GM19240 (cell line): ENCODE data around the gene ZNF521.

Experiments used
- DNase-seq: peaks from one replicate; pipeline ENCODE4 v3.0.0; 2011; ENCODE audit warnings: low spot score; ENCODE audit not compliant: insufficient read length

The ZNF521 gene

GRCh38 chr18:25251068-25251467, 100.9 kb downstream of the ZNF521 start:
- DNase-seq = no peak

GRCh38 chr18:25250474-25250851, 101.5 kb downstream of the ZNF521 start:
- no peak for DNase-seq

- no peak for DNase-seq
Measured at GRCh38 chr18:25248755-25249154, 103.2 kb downstream of the ZNF521 start.

GRCh38 chr18:25247725-25248124, 104.2 kb downstream of the ZNF521 start:
- DNase-seq = no peak

- DNase-seq = no peak
Measured at GRCh38 chr18:25244924-25245698, 106.9 kb downstream of the ZNF521 start.

- DNase-seq = no peak
Measured at GRCh38 chr18:25244170-25244569, 107.8 kb downstream of the ZNF521 start.

- no peak for DNase-seq
Measured at GRCh38 chr18:25243754-25244153, 108.2 kb downstream of the ZNF521 start.

GRCh38 chr18:25243257-25243656, 108.7 kb downstream of the ZNF521 start:
- DNase-seq = no peak

GRCh38 chr18:25240420-25240770, 111.6 kb downstream of the ZNF521 start:
- no peak for DNase-seq

GRCh38 chr18:25239581-25240419, 112.2 kb downstream of the ZNF521 start:
- no peak for DNase-seq

GRCh38 chr18:25239151-25239550, 112.8 kb downstream of the ZNF521 start:
- no peak for DNase-seq

GRCh38 chr18:25237571-25238267, 114.2 kb downstream of the ZNF521 start:
- no peak for DNase-seq

GRCh38 chr18:25236736-25237135, 115.2 kb downstream of the ZNF521 start:
- DNase-seq = no peak

- DNase-seq = no peak
Measured at GRCh38 chr18:25235401-25236042, 116.4 kb downstream of the ZNF521 start.

GRCh38 chr18:25234740-25235345, 117.1 kb downstream of the ZNF521 start:
- no peak for DNase-seq

GRCh38 chr18:25234322-25234639, 117.7 kb downstream of the ZNF521 start:
- no peak for DNase-seq

- no peak for DNase-seq
Measured at GRCh38 chr18:25233528-25234321, 118.2 kb downstream of the ZNF521 start.

GRCh38 chr18:25231327-25231691, 120.7 kb downstream of the ZNF521 start:
- DNase-seq = no peak

GRCh38 chr18:25230658-25231326, 121.2 kb downstream of the ZNF521 start:
- DNase-seq = no peak

GRCh38 chr18:25229920-25230319, 122.0 kb downstream of the ZNF521 start:
- DNase-seq = no peak
